Keratinocyte (primary cell): ENCODE measurements around the gene USP49. TPM values are rescaled to one million over a fixed set of nuclear protein-coding genes. Genes with fewer than 3 reads are reported as not detected.

Experiments used
- DNase-seq: peaks from one replicate; pipeline ENCODE4 v3.0.0-alpha.2; 2011; ENCODE audit warnings: low read depth, missing footprints, low spot score
- FAIRE-seq: peaks from 2 replicates; lab custom pipeline; 2011; peaks lifted over from hg19 to GRCh38; lab: Jason Lieb, UNC
- H2AFZ ChIP-seq: 2 replicates; pipeline ENCODE4 v1.6.0; 2012; ENCODE audit warnings: low read length, control low read depth, inconsistent platforms; ENCODE audit not compliant: control insufficient read depth
- H3K27ac ChIP-seq: 2 replicates; pipeline ENCODE4 v1.5.1; 2011; ENCODE audit warnings: low read length; ENCODE audit not compliant: control insufficient read depth, insufficient read depth
- H3K27me3 ChIP-seq: 3 replicates; pipeline ENCODE4 v1.6.0; 2011; ENCODE audit warnings: low read length; ENCODE audit not compliant: control insufficient read depth, insufficient read depth; ENCODE audit errors: extremely low read depth
- H3K36me3 ChIP-seq, 2 experiments: 2 replicates in 1 of 2; 3 replicates in 1 of 2; pipeline ENCODE4 v1.5.1; 2011; ENCODE audit warnings: low read length in 2 of 2, mild to moderate bottlenecking in 1 of 2; ENCODE audit not compliant: control insufficient read depth in 2 of 2, insufficient read depth in 2 of 2; ENCODE audit errors: extremely low read depth in 1 of 2
- H3K4me1 ChIP-seq: 3 replicates; pipeline ENCODE4 v1.5.1; 2011; ENCODE audit warnings: low read length; ENCODE audit not compliant: control insufficient read depth, insufficient read depth; ENCODE audit errors: extremely low read depth
- H3K4me2 ChIP-seq: 3 replicates; pipeline ENCODE4 v1.6.0; 2011; ENCODE audit warnings: low read depth, low read length; ENCODE audit not compliant: control insufficient read depth, insufficient read depth; ENCODE audit errors: extremely low read depth
- H3K4me3 ChIP-seq, 3 experiments: fragments of 200-600 bp in 1 of 3; sonication (generic) in 1 of 3; 2 replicates in 2 of 3; 3 replicates in 1 of 3; pipeline ENCODE4 v1.5.1; 2011 to 2016; ENCODE audit warnings: low read length in 3 of 3, mild to moderate bottlenecking in 3 of 3, control low read depth in 2 of 3, inconsistent platforms in 1 of 3, low read depth in 1 of 3, mixed read lengths in 1 of 3, mixed run types in 1 of 3, moderate library complexity in 1 of 3; ENCODE audit not compliant: control insufficient read depth in 2 of 3, insufficient read depth in 2 of 3; ENCODE audit errors: extremely low read depth in 1 of 3
- H3K79me2 ChIP-seq: 2 replicates; pipeline ENCODE4 v1.6.0; 2012; ENCODE audit warnings: low read length; ENCODE audit not compliant: control insufficient read depth, insufficient read depth
- H3K9ac ChIP-seq: 3 replicates; pipeline ENCODE4 v1.6.0; 2011; ENCODE audit warnings: low read length; ENCODE audit not compliant: control insufficient read depth, insufficient read depth; ENCODE audit errors: extremely low read depth
- H3K9me1 ChIP-seq: 3 replicates; pipeline ENCODE4 v1.6.0; 2011; ENCODE audit warnings: low read length; ENCODE audit not compliant: control insufficient read depth, insufficient read depth; ENCODE audit errors: extremely low read depth
- H3K9me3 ChIP-seq: 2 replicates; pipeline ENCODE4 v1.5.1; 2012; ENCODE audit warnings: low read depth, low read length; ENCODE audit not compliant: control insufficient read depth
- H4K20me1 ChIP-seq: 3 replicates; pipeline ENCODE4 v1.6.0; 2011; ENCODE audit warnings: low read length; ENCODE audit not compliant: control insufficient read depth, insufficient read depth; ENCODE audit errors: extremely low read depth
- EZH2 ChIP-seq: IDR thresholded peaks from one replicate; pipeline ENCODE4 v1.6.1; 2012; ENCODE audit warnings: inconsistent platforms, mild to moderate bottlenecking, low read length, moderate library complexity
- dilution Hi-C: fragments of 300-500 bp; cut with MboI; formaldehyde crosslinking; loops from one replicate; pipeline ENCODE4 v1.7.0; 2020; ENCODE audit warnings: low sequenced_read_pairs; ENCODE audit not compliant: extremely low pct_ligation_motif_present
- polyA plus RNA-seq, 5 experiments: library from polyadenylated mRNA; depleted of rRNA in 3 of 5; stranded (reverse) in 3 of 5; stranded (forward) in 1 of 5; unstranded in 1 of 5; fragments of >200 nt; gene quantifications; 1 replicate in 1 of 5; 2 replicates in 3 of 5; 3 replicates in 1 of 5; pipeline versions ENCODE4 v1.2.1 to v1.2.3, GENCODE V29; 2011 to 2012; ENCODE audit warnings: missing spikeins in 2 of 5, low read depth in 1 of 5, low replicate concordance in 1 of 5
- TF ChIP-seq, protein P1 (sequence below), 3 experiments: IDR thresholded peaks in 1 of 3; conservative IDR thresholded peaks in 1 of 3; optimal IDR thresholded peaks in 1 of 3; 2 replicates in 2 of 3; 3 replicates in 1 of 3; pipeline versions ENCODE3 to v1.5.1; 2011; ENCODE audit warnings: low read length in 3 of 3, mild to moderate bottlenecking in 3 of 3, moderate library complexity in 2 of 3, control low read depth in 1 of 3, inconsistent platforms in 1 of 3; ENCODE audit not compliant: insufficient read depth in 2 of 3; ENCODE audit errors: extremely low read depth in 1 of 3

Gene USP49
- polyA plus RNA-seq, 1 donor (not counting 4 experiments of a cell fraction or from before 2014, with no cell fraction given) = 2.3 TPM

DNA sequence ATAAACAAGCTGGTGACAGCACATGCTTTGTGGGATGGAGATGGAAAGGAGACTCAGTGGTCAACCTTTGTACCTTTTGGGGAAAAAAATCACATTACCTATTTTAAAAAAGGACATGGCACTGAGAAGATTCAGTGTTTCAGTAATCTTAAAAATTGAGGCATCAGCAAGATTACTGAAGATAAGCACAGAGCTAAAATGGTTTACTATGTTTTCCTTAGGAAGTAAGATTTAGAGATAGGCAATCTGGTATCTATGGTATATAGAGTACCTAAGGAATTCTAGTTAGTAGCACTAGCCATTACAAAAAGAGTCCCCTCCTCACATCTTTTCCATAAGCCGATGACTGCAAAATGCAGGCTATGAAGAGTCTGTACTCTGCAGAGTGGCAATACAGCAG, 72.0 kb downstream of the USP49 start:
- no peaks in the 10 kb centered on the region for H3K9me1 ChIP-seq
- no peak overlapping the region for H3K27ac ChIP-seq
- no peaks in the 10 kb centered on the region for H4K20me1 ChIP-seq
- no peaks in the 10 kb centered on the region for H3K36me3 ChIP-seq
- H3K4me2 ChIP-seq = no peak overlapping the region
- no peaks in the 10 kb centered on the region for H3K9me3 ChIP-seq
- FAIRE-seq (no peak), DNase-seq (no peak)
- no peak overlapping the region for H2AFZ ChIP-seq
- H3K4me3 ChIP-seq = no peak overlapping the region
- H3K9ac ChIP-seq = no peak overlapping the region
- no peak for TF ChIP-seq EZH2
- TF ChIP-seq, protein P1, sequence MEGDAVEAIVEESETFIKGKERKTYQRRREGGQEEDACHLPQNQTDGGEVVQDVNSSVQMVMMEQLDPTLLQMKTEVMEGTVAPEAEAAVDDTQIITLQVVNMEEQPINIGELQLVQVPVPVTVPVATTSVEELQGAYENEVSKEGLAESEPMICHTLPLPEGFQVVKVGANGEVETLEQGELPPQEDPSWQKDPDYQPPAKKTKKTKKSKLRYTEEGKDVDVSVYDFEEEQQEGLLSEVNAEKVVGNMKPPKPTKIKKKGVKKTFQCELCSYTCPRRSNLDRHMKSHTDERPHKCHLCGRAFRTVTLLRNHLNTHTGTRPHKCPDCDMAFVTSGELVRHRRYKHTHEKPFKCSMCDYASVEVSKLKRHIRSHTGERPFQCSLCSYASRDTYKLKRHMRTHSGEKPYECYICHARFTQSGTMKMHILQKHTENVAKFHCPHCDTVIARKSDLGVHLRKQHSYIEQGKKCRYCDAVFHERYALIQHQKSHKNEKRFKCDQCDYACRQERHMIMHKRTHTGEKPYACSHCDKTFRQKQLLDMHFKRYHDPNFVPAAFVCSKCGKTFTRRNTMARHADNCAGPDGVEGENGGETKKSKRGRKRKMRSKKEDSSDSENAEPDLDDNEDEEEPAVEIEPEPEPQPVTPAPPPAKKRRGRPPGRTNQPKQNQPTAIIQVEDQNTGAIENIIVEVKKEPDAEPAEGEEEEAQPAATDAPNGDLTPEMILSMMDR (optimal IDR thresholded peaks at IDR 0.05 in 1 of 3, IDR thresholded peaks at IDR 0.05 in 1 of 3, conservative IDR thresholded peaks at IDR 0.05 in 1 of 3; ENCODE audit: extremely low read depth in 1 of 3, insufficient read depth in 2 of 3, low read length in 3 of 3) = no peak
- no peaks in the 10 kb centered on the region for H3K4me1 ChIP-seq
- dilution Hi-C loops = no loop called here
- no peaks in the 10 kb centered on the region for H3K79me2 ChIP-seq
- H3K27me3 ChIP-seq = no peaks in the 10 kb centered on the region

DNA sequence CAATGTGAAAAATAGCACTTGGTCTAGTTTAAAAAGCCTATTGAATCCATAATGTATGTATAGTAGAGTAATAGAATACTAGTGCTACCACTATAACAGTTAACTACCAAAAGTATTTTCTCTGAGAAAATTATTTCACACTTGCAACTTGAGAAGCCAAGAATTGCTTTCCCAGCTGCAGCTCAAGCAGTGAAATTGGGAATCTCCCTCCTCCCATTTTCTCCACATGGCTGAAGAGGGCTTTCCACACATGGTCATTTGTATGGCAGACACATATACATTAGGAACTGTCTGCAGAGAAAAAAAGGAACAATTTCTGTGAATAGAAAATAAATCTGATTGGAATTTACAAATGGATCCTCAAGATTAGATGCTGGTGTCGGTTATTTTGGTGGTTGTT, 73.2 kb downstream of the USP49 start:
- FAIRE-seq (no peak), DNase-seq (no peak)
- no peaks in the 10 kb centered on the region for H3K36me3 ChIP-seq
- no peak overlapping the region for H3K4me2 ChIP-seq
- dilution Hi-C loops = no loop called here
- H3K9ac ChIP-seq = no peak overlapping the region
- TF ChIP-seq EZH2 = no peak
- TF ChIP-seq, protein P1 (optimal IDR thresholded peaks at IDR 0.05 in 1 of 3, IDR thresholded peaks at IDR 0.05 in 1 of 3, conservative IDR thresholded peaks at IDR 0.05 in 1 of 3; ENCODE audit: extremely low read depth in 1 of 3, insufficient read depth in 2 of 3, low read length in 3 of 3) = no peak
- no peak overlapping the region for H2AFZ ChIP-seq
- no peak overlapping the region for H3K27ac ChIP-seq
- H3K4me3 ChIP-seq = no peak overlapping the region
- H3K79me2 ChIP-seq = no peaks in the 10 kb centered on the region
- H4K20me1 ChIP-seq = no peaks in the 10 kb centered on the region
- H3K4me1 ChIP-seq = no peaks in the 10 kb centered on the region
- H3K27me3 ChIP-seq = no peaks in the 10 kb centered on the region
- H3K9me1 ChIP-seq = no peaks in the 10 kb centered on the region
- no peaks in the 10 kb centered on the region for H3K9me3 ChIP-seq
